ENCODE measurements around the gene ENTPD6.
"Not testable (repeated sequence)": the region's sequence is repeated elsewhere in the genome, so short reads cannot be mapped to it uniquely, and the experiment has no call there.

The ENTPD6 gene

GRCh38 chr20:25224941-25225340 is 29.4 kb downstream of the ENTPD6 start:
- DNase-seq = no peak

- no peak for DNase-seq
Observed at GRCh38 chr20:25225642-25226432, 30.3 kb downstream of the ENTPD6 start.

DNA sequence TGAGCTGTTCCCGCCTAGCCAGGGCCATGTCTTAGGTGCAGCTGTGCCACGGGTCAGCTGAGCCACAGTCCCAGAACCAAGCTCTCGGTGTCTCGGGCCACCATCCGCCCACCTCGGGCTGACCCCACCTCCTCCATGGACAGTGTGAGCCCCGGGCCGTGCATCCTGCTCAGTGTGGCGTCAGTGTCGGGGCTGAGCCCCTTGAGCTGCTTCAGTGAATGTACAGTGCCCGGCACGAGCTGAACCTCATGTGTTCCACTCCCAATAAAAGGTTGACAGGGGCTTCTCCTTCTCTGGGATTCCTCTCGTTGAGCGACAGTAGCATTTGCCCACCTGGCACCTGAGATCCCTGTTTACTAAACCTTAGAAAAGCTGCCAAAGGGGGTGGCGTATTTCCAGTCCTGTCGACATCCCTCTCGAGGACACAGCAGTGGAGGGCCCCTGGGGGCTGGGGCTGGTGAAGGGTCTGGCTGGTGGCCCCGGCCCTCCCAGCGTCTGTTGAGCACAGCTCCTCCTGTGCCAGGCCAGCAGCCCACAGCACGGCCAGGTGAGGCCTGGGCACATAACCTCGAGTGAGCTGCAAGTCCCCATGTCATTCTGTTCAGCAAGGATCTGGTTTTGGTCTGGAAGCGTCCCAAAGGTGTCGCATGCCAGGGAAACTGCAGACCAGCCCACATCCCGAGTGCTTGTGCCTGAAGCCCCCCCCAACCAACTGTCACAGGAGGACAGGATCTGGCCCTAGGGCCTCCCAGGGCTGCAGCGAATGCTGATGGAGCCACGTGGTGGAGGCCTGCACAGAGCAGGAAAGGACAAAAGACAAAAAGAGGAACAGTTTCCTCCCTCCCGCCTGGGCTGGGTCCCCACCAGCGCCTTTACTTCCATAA is 31.2 kb downstream of the ENTPD6 start:
- peak; percentile 32 to 53 (median 45) for DNase-seq

GRCh38 chr20:25227317-25227831 is 31.9 kb downstream of the ENTPD6 start:
- DNase-seq = no peak

- no peak for DNase-seq
Observed at GRCh38 chr20:25229486-25230165, 34.1 kb downstream of the ENTPD6 start.

DNA sequence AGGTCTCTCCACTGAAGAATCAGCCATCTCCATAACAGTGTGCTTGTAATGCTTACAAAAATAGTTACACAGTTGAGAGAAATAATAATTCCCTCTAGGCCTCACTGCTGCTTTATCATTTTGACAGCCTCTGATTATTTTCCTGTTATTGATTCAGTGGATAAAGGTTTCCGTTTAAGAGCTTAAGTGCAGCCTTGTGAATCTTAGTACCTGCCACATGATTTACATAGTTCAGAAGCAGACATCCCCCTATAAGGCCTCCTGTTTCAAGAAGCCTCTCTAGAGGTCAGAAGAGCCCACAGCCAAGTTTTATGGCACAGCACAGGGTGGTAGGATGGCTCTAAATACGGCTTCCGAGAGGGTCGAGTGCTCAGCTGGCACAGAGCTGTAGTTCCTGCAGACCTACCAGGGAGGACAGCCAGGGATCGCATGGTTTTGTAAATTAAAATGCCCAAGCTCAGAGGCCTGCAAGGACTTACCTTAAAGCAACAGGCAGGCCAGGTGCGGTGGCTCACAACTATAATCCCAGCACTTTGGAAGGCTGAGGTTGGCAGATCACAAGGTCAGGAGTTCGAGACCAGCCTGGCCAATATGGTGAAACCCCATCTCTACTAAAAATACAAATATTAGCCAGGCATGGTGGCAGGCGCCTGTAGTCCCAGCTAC is 34.8 kb downstream of the ENTPD6 start:
- no peak for DNase-seq

DNA sequence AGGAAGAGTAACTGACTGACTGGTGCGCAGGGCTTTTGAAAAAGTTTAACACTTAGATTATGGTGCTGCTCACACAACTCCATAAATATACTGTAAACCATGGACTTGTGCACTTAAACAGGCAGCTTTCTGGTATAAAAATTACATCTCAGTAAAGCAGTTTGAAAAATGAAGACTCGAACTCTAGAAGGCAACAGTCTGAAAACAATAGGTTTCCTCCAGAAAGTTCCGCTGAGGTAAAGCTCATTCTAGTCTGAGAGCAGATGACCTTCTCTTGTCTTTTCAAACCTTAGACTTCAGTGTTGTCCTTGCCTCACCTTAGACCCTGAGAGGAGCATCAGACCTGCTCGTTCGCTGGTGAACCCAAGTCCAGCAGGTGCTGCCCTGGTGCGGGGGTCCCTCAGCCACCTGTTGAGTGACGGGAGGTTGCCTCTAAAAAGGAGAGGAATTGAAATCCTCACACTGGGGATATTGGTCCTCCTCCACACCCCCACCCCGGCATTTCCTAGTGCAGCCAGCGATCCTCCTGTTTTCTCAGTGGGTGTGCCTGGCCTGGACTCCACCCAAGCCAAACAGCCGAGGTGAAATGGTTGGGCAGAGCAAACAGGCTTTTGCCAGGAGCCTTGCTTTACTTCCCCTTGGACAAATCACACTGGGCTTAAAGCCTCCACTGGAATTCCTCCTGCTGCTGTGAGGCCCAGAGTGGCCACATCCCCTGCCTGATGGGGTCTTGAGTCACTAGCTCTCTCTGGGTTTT is 37.7 kb downstream of the ENTPD6 start:
- no peak for DNase-seq

DNA sequence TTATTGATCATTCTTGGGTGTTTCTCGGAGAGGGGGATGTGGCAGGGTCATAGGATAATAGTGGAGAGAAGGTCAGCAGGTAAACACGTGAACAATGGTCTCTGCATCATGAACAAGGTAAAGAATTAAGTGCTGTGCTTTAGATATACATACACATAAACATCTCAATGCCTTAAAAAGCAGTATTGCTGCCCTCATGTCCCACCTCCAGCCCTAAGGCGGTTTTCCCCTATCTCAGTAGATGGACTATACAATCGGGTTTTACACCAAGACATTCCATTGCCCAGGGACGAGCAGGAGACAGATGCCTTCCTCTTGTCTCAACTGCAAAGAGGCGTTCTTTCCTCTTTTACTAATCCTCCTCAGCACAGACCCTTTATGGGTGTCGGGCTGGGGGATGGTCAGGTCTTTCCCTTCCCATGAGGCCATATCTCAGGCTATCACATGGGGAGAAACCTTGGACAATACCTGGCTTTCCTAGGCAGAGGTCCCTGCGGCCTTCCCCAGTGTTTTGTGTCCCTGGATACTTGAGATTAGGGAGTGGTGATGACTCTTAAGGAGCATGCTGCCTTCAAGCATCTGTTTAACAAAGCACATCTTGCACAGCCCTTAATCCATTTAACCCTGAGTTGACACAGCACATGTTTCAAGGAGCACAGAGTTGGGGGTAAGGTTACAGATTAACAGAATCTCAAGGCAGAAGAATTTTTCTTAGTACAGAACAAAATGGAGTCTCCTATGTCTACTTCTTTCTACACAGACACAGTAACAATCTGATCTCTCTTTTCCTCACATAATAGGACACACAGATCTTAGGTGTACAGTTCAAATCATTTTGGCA is 38.7 kb downstream of the ENTPD6 start:
- DNase-seq = not testable (repeated sequence)

DNA sequence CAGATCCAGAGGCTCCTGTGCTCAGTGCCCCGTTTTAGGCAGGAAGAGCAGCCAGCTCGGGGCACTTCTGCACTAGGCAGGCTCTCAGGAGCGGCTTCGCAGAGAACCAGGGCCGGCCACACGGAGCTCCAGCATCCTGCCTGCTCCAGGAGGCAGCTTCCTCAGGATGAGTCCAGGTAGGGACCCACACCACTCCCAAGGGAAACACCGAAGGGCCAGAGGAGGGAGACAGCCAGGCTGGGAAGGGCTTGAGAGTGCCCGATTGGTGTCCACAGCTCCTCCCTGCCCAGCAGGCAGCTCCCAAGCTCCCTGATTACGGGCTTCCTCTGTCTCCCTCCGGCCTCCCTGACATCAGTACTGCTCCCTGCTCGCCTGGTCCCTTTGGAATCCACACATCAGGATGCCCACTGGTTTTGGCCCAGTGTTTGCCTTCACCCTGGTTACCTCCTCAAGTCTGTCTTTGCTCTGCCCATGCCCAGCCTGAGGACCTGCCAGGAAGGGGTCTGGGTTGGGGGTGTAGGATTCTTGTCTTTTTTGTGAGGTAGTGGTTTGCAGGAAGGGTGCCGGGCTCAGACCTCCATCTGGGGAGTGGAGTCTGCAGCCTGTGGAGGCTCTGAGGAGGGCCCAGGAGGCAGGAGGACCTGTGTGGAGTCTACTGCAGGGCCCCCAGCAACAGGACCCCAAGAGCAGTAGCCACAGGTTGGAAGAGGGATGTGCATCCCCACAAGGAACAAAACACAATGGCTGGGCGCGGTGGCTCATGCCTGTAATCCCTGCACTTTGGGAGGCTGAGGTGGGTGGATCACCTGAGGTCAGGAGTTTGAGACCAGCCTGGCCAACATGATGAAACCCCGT is 41.2 kb downstream of the ENTPD6 start:
- DNase-seq = no peak

DNA sequence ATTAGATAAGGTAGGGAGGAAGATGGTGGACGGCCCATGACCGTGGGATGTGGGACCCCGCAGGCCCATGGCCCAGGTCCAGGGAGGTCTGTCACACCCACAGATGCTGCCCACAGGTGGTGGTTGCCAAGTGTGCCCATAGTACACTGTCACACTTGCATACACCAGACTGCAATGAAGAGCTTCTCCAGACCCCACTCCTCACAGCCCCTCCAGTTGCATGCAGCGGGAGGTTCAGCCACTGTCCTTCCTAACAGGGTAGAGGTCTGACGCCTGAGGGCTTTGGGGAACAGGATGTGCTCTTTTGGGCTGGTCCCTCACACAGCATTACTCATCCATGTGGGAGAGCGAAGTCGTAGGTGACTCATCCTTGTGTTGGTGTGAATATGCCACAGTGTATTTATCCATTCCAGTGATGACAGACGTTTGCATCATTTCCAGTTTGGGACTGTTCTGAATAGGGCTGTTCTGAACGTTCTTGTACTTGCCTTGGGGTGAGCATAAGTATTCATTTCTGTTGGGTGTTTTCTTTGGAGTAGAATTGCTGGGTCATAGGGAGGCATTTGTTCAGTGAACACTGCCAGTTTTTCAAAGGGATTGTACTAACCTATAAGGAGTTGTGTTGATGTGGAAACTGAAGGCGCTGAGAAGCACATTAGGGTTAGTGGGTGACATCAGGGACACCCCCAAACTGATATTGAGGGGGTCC is 42.3 kb downstream of the ENTPD6 start:
- DNase-seq = peak; percentile 92 to 99 (median 98)

GRCh38 chr20:25238319-25239037 is 43.0 kb downstream of the ENTPD6 start:
- DNase-seq = peak in 2 of 3 donors; percentile 28 to 35

- DNase-seq = no peak
Observed at GRCh38 chr20:25239387-25240370, 44.2 kb downstream of the ENTPD6 start.

- not testable (repeated sequence) for DNase-seq
Observed at GRCh38 chr20:25240851-25241658, 45.5 kb downstream of the ENTPD6 start.

DNA sequence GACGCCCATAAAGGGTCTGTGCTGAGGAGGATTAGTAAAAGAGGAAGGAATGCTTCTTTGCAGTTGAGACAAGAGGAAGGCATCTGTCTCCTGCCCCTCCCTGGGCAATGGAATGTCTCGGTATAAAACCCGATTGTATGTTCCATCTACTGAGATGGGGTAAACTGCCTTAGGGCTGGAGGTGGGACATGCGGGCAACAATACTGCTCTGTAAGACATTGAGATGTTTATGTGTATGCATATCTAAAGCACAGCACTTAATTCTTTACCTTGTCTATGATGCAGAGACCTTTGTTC is 46.1 kb downstream of the ENTPD6 start:
- DNase-seq = not testable (repeated sequence)

GRCh38 chr20:25242231-25242630 is 46.7 kb downstream of the ENTPD6 start:
- no peak for DNase-seq

DNA sequence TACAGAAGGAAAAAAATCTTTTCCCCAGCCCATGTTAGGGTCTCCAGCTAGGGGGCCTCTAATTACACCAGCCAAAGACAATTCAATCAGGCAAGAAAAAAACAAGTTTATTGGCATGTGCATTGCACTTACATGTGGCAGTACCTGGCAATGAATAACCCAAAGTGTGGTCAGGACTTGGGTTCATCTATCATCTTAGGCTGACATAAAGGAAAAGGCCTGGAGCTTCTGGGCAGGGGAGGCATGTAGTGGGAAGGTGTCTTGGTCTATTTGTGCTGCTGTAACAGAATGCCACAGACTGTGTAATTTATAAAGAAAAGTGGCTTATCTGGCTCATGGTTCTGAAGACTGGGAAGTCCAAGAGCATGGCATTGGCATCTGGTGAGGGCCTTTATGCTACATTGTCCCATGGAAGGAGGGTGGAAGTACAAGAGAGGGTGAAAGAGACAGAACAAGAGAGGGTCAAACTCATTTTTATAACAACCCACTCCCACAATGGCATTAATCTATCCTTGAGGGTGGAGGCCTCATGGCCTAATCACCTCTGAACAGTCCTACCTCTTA is 48.0 kb downstream of the ENTPD6 start:
- no peak for DNase-seq
